Measurements from ENCODE around the gene FANCF.
A peak's percentile ranks its signal among the peaks of the same experiment; 100 is the strongest.
"Not testable (repeated sequence)": the region's sequence is repeated elsewhere in the genome, so short reads cannot be mapped to it uniquely, and the experiment has no call there.

The FANCF gene

GRCh38 chr11:22625448-22626287 lies at the start of gene FANCF:
Gene FANCF, minus strand, starts transcription at chr11:22625823. Its CDS starts 13 bp downstream, at chr11:22625810.
- DNase-seq, result peak; percentile 71

- DNase-seq, result no peak
These were observed 49.1 kb upstream of the FANCF start for GRCh38 chr11:22674470-22675439.

- DNase-seq, result no peak
These were observed 46.1 kb upstream of the FANCF start for GRCh38 chr11:22671751-22672150.

- no peak for DNase-seq
These were observed 45.2 kb upstream of the FANCF start for GRCh38 chr11:22670830-22671229.

- no peak for DNase-seq
These were observed 43.7 kb upstream of the FANCF start for GRCh38 chr11:22669368-22669767.

- no peak for DNase-seq
These were observed 42.6 kb upstream of the FANCF start for GRCh38 chr11:22668005-22668796.

GRCh38 chr11:22666688-22667439 lies 41.2 kb upstream of the FANCF start:
- no peak for DNase-seq

GRCh38 chr11:22666325-22666687 lies 40.7 kb upstream of the FANCF start, which contains the start of gene GAS2:
Gene GAS2, plus strand, starts transcription at chr11:22666611. Its CDS starts 8,259 bp downstream, at chr11:22674870.
- no peak for DNase-seq

GRCh38 chr11:22659783-22660182 lies 34.2 kb upstream of the FANCF start:
- no peak for DNase-seq

GRCh38 chr11:22657101-22657694 lies 31.6 kb upstream of the FANCF start:
- DNase-seq, result no peak

- DNase-seq, result no peak
These were observed 30.5 kb upstream of the FANCF start for GRCh38 chr11:22656130-22656529.

- not testable (repeated sequence) for DNase-seq
These were observed 26.7 kb upstream of the FANCF start for GRCh38 chr11:22652346-22652745.

- no peak for DNase-seq
These were observed 15.9 kb upstream of the FANCF start for GRCh38 chr11:22641559-22641958.

GRCh38 chr11:22640862-22641261 lies 15.2 kb upstream of the FANCF start:
- DNase-seq, result no peak

- no peak for DNase-seq
These were observed 10.1 kb upstream of the FANCF start for GRCh38 chr11:22635689-22636088.

- no peak for DNase-seq
These were observed 9.4 kb upstream of the FANCF start for GRCh38 chr11:22634897-22635629.

GRCh38 chr11:22633354-22633902 lies 7.8 kb upstream of the FANCF start:
- DNase-seq, result no peak

GRCh38 chr11:22627421-22627820 lies 1.8 kb upstream of the FANCF start:
- DNase-seq, result no peak

- no peak for DNase-seq
These were observed 1.1 kb upstream of the FANCF start for GRCh38 chr11:22626573-22627239.
